ENCODE measurements around the gene GAS7.
A peak's percentile ranks its signal among the peaks of the same experiment; 100 is the strongest.

GRCh38 chr17:9959377-9959981, 238.9 kb downstream of the GAS7 start:
- TF ChIP-seq CTCF (IDR thresholded peaks at IDR 0.05) = peak; percentile 7 to 46 (median 35)
- TF ChIP-seq POLR2A (IDR thresholded peaks at IDR 0.05) = no peak
